GM04503 (cell line): ENCODE measurements around the gene MORC4.

Experiments used
- DNase-seq: peaks from one replicate; pipeline ENCODE4 v3.0.0-alpha.2; 2012; ENCODE audit warnings: low read depth

Gene MORC4

GRCh38 chrX:106952538-106952937 is 47.5 kb downstream of the MORC4 start:
- no peak for DNase-seq

GRCh38 chrX:106952089-106952488 is 47.9 kb downstream of the MORC4 start:
- DNase-seq, result no peak

GRCh38 chrX:106951230-106951629 is 48.8 kb downstream of the MORC4 start:
- DNase-seq, result no peak

- DNase-seq, result no peak
Measured at GRCh38 chrX:106950381-106950780, 49.6 kb downstream of the MORC4 start.

GRCh38 chrX:106949366-106949765 is 50.6 kb downstream of the MORC4 start:
- no peak for DNase-seq

GRCh38 chrX:106948641-106949040 is 51.4 kb downstream of the MORC4 start:
- DNase-seq, result no peak

- no peak for DNase-seq
Measured at GRCh38 chrX:106946464-106946863, 53.5 kb downstream of the MORC4 start.

GRCh38 chrX:106940068-106940467 is 59.9 kb downstream of the MORC4 start:
- DNase-seq, result no peak

- DNase-seq, result no peak
Measured at GRCh38 chrX:106939566-106939965, 60.4 kb downstream of the MORC4 start.

- no peak for DNase-seq
Measured at GRCh38 chrX:106936246-106936645, 63.8 kb downstream of the MORC4 start.

GRCh38 chrX:106935175-106935574 is 64.8 kb downstream of the MORC4 start:
- no peak for DNase-seq

GRCh38 chrX:106933538-106933961 is 66.5 kb downstream of the MORC4 start:
- DNase-seq, result no peak

- DNase-seq, result no peak
Measured at GRCh38 chrX:106932960-106933537, 67.0 kb downstream of the MORC4 start.

GRCh38 chrX:106932492-106932923 is 67.5 kb downstream of the MORC4 start:
- no peak for DNase-seq

GRCh38 chrX:106931831-106932491 is 68.1 kb downstream of the MORC4 start:
- no peak for DNase-seq

GRCh38 chrX:106928227-106928626 is 71.8 kb downstream of the MORC4 start:
- DNase-seq, result no peak

- no peak for DNase-seq
Measured at GRCh38 chrX:106927700-106928099, 72.3 kb downstream of the MORC4 start.

GRCh38 chrX:106927023-106927422 is 73.0 kb downstream of the MORC4 start:
- DNase-seq, result no peak

- DNase-seq, result no peak
Measured at GRCh38 chrX:106921637-106922036, 78.4 kb downstream of the MORC4 start.

- no peak for DNase-seq
Measured at GRCh38 chrX:106919932-106920452, 80.0 kb downstream of the MORC4 start, which contains the start of gene CLDN2. Gene CLDN2, plus strand, starts transcription at chrX:106920402. Its CDS starts 7,827 bp downstream, at chrX:106928229.

GRCh38 chrX:106917830-106918500 is 82.0 kb downstream of the MORC4 start:
- no peak for DNase-seq

- DNase-seq, result no peak
Measured at GRCh38 chrX:106912864-106913263, 87.1 kb downstream of the MORC4 start.

GRCh38 chrX:106906361-106906760 is 93.7 kb downstream of the MORC4 start:
- DNase-seq, result no peak
